NCI-H1105 treated with DMSO at 0.1 percent for 48 hours (cell line): Measurements from ENCODE around the gene RPL36A.

ENCODE experiments used
- DNase-seq: peaks from one replicate; lab custom pipeline; 2025; lab: John Stamatoyannopoulos, UW

The RPL36A gene

GRCh38 chrX:101393530-101394305 lies 2.9 kb downstream of the RPL36A start:
- no peak for DNase-seq

GRCh38 chrX:101394372-101394771 lies 3.6 kb downstream of the RPL36A start:
- DNase-seq = no peak

GRCh38 chrX:101395789-101396188 lies 5.0 kb downstream of the RPL36A start:
- DNase-seq = no peak

DNA sequence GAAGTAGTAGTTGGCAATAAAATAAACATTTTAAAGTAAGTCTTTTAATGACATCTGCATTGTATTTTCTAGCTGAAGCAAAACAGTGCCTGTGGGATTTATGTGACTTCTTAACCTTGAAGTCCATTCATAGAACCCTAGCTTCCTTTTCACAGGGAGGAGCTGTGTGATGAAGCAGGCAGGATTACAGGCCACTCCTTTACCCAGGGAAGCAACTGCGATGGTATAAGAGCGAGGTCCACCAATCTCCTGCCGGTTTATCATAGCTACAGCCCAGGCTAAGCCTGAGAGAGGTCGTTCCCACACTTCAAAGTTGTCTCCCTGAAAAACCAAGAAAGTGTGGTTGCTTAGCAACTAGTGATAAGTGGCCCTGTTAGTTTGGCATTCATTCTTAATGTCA lies 7.0 kb downstream of the RPL36A start:
- DNase-seq = no peak

- no peak for DNase-seq
Measured at GRCh38 chrX:101398694-101399093, 7.9 kb downstream of the RPL36A start.

DNA sequence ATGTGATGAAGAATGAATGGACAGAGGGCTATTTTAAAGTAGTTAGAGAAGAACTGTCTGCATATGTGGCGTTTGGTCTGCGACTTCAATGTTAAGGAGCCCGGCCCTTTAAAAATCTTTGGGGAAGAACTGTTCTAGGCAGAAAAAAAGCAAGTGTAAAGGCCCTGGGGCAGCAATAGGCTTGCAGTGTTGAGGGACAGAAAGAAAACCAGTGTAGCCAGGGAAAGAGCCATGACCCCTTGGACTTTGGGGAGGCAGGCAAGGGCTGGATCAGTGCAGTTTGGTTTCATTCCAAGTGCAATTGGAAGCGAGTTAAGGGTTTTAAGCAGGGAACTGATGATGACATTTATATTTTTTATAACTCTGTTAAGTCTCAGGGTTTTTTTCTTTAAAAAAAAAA lies 9.0 kb downstream of the RPL36A start:
- DNase-seq = no peak

DNA sequence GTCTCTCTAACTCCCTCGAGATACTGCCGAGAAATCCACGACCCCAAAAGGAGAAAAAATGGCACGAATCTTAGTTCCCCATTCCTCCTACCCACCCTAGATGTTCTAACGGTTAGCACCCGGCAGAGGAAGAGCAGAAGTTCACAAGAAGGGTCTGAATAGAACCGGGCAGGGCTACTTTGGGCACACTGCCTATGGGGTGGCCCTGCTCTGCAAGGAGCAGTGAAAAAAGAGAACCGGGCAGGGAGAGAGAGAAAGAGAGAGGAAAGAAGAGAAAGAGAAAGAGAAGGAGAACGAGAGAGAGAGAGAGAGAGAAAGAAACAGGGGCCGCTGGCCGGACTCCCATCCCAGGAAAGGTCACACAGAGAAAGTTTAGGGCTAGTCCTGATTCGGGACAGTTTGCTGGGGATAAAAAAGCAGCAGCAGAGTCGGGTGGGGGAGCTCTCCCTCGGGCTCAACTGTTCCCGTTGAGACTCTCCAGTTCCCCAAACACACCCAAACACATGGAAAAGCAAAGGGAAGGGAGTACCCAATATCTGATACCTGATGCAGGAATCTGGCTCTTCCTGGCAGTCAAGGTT lies 16.4 kb downstream of the RPL36A start:
- DNase-seq = no peak

- peak; percentile 96 for DNase-seq
Measured at GRCh38 chrX:101407748-101408531, 17.1 kb downstream of the RPL36A start, which contains the start of the genes GLA and HNRNPH2. GLA (minus strand) TSS chrX:101407925; CDS start chrX:101407903, 22 bp downstream. HNRNPH2 (plus strand) TSS chrX:101408222; CDS start chrX:101411989, 3,767 bp downstream.

DNA sequence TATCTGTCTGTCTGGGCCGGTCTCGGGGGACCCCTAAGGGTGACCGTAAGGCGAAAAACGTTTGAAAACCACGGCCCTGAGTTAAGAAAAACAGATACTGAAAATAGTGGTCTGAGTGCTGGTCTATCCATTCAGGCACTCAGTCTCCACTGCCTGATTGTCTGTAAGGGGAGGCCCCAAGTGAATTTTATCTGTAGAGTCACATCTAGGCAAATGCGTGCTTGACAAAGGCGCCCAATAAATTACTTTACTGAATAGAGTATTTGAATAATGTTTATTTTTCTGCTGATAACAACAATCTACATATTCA lies 17.7 kb downstream of the RPL36A start:
- DNase-seq = no peak

- no peak for DNase-seq
Measured at GRCh38 chrX:101409043-101409442, 18.2 kb downstream of the RPL36A start.

DNA sequence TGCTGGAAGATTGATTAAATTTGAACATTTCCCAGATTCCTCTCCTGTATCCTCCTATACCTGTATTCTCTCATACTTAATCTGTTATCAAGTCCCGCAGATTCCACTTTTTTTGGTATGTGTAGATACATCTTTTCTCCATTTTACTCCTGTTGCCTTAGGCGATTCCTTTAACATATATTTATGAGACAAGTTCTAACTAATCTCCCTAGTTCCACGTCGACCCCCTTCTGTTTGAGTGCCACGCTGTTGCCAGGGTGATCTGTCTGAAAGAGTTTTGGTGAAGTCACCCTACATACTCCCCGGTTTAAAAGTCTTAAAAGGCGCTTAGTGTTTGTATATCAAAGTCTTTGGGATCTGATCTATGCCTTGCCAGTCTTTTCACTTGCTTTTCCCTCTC lies 19.6 kb downstream of the RPL36A start:
- no peak for DNase-seq

GRCh38 chrX:101411984-101412383 lies 21.2 kb downstream of the RPL36A start:
- DNase-seq = no peak

GRCh38 chrX:101415180-101416145 lies 24.7 kb downstream of the RPL36A start:
- DNase-seq = peak; percentile 53

DNA sequence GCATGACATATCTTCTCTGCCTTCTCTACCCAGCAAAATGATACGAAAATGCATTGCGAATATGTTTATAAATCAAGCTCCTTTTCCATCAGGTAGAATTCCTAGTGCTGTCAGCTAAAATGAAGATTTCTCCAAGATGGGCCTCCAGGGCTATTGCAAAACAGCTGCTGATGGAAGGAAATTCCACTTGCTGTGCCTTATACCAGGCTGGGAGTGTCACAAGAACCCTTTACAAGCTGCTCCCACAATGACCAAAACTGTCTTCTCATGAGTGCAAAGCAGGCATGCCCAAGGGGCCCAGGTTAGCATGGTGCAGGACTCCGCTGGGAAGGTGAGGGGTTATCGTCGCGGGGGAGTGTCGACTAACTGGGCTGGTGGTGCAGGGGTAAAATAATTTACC lies 25.9 kb downstream of the RPL36A start:
- DNase-seq = no peak

DNA sequence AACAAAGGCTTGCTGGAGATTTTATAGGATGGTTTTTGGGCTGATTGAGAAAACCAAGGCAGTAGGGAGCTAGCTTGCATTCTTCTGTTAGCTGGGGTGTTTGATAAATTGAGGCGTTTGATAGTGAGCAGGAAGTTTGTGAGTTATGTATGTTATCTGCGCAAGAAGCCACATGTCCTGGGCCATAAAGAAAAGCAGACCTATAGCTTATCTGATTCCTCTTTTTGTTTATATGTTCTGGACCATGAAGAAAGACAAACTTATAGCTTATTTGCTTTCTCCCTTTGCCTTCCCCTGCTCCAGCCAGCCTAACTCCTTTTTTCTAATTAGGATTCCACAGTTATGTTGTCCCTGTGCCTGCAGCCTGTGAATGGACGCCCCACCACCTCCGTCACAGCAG lies 26.4 kb downstream of the RPL36A start:
- DNase-seq = no peak

- peak; percentile 35 for DNase-seq
Measured at GRCh38 chrX:101417981-101418841, 27.4 kb downstream of the RPL36A start.

GRCh38 chrX:101419489-101419888 lies 28.7 kb downstream of the RPL36A start:
- no peak for DNase-seq

GRCh38 chrX:101427954-101428353 lies 37.1 kb downstream of the RPL36A start:
- DNase-seq = no peak

DNA sequence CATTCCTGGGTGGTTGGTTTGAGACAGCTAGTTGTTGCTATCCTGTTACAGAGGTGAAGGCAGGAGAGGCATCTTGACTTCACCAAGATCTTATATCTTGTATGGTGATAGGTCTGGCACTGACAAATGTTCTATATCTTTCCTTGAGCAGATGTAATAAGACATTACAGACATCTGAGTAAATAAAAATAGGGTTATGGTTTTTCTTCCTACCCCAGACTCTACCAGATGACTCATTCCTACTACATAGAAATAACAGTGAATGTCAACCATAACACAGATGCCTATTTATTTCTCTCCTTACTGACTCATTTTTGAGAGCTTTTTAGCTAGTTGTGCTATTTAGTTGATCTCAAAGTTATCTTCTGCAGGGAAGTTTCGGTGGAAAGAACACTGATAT lies 39.1 kb downstream of the RPL36A start:
- no peak for DNase-seq

DNA sequence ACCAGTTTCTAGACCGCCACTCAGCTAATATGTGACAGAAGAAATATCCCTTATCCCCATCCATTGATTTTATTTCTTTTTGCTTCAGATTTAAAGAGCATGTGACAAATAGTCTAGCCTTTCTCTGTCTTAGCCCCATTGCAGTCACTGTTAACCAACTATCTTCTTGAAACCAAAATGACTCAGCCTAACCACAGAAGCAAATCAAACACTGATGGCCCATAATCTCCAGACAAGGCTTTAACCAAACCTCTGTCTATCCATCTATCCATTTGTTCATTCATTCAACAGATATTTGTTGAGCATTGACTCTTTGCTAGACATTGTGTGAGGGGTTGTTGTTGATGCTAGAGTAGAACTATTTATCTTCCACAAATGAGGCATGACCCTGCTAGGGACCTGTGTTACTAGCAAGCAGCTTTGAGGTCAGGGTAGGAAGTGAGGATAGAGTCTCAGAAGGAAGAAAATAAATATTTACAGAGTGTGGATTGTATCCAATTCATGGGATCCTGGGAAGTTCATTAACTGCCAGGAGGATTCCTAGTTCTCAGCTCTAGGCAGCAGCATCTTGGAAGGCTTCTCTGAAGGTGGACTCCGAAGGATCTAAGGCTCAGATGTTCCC lies 39.8 kb downstream of the RPL36A start:
- no peak for DNase-seq
